ENCODE measurements around the gene PRDM5.

Gene PRDM5

DNA sequence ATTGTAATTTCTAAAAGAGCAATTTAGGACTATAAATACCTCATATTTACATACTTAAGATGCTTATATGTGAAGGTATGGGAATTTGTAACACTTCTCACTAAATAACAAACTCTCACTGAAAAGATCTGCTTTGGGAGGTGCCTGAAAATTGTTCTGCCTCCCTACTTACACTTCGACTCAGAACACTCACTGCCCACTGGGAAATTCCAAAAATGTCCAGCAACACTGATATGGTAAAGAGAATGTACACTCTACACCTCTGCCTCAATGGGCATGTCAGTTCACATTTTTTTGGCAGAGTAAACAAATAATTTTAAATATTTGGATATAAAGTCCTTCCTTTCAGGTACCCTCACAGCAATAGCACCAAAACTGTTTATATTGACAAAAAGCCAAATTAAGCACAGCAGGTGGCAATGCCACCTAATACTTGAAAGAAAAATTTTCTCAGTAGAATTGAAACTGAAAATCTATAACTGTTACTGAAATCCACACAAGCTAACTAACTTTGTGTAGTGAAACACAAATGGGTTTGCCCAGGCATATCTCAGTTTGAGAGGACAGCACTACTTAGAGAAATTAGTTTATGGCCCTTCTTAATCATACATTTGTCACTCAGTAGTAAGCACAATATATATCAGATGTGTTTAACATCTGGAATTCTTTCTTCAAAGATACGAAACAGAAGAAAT is 67.1 kb downstream of the PRDM5 start:
- H3K9ac ChIP-seq (ENCODE audit: low read depth, low read length) = no peak overlapping the region
- 0 out of 2 replicates have a peak, but pooled peaks cover 4% of the 10 kb centered on the region for H3K4me1 ChIP-seq (ENCODE audit: insufficient read depth, low read length)
- H3K36me3 ChIP-seq (ENCODE audit: insufficient read depth, low read length) = 0 out of 2 replicates have a peak, but pooled peaks cover 2% of the 10 kb centered on the region
- 100% methylated on average over 1 of the region's 2 CpGs for WGBS
- no peaks in the 10 kb centered on the region for H3K27me3 ChIP-seq (ENCODE audit: insufficient read depth, low read length)
- H3K27ac ChIP-seq (ENCODE audit: low read depth, low read length) = no peak overlapping the region
- no peak overlapping the region for H3K4me3 ChIP-seq (ENCODE audit: low read length)
- H3K9me3 ChIP-seq (ENCODE audit: insufficient read depth, low read depth, low read length) = no peaks in the 10 kb centered on the region

DNA sequence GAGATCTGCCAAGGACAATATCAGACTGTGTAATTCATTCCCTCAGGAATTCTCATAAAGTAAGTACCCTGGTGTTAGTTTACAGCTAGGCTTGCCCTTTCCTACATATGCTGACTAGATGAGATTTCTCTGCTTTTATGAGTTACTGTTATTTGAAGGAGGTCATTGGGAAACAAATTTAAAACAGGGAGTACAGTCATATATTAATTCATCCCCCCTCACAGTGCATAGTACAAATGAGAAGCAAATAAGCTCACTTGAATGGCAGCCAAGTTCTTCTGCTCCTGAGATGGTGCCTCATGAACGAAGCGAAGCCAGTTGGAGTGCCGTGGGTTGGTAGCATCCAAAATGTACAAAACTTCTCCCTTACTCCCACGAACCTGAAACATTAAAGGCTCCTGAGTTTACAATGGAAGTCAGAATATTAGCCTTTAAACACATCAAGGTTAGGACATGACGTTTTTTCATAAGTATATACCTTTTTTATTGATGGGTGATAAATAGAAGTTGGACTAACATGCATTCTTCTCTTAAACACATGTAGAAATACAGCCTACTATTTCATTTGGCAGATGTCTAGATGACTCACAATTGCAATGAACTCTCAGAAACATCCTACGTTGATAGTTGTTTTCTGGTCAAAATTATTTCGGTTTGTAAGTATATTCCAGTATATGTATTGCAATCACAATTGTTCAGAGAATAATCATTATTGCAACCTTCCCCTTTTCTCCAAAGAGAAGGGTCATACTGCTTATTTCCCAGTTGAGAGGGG is 69.2 kb downstream of the PRDM5 start:
- 0 out of 2 replicates have a peak, but pooled peaks cover 3% of the 10 kb centered on the region for H3K4me1 ChIP-seq (ENCODE audit: insufficient read depth, low read length)
- no peaks in the 10 kb centered on the region for H3K27me3 ChIP-seq (ENCODE audit: insufficient read depth, low read length)
- H3K9me3 ChIP-seq (ENCODE audit: insufficient read depth, low read depth, low read length) = no peaks in the 10 kb centered on the region
- H3K27ac ChIP-seq (ENCODE audit: low read depth, low read length) = no peak overlapping the region
- WGBS = 81% methylated on average over 5 of the region's 7 CpGs
- no peak overlapping the region for H3K4me3 ChIP-seq (ENCODE audit: low read length)
- no peak overlapping the region for H3K9ac ChIP-seq (ENCODE audit: low read depth, low read length)
- 0 out of 2 replicates have a peak, but pooled peaks cover 3% of the 10 kb centered on the region for H3K36me3 ChIP-seq (ENCODE audit: insufficient read depth, low read length)

- Histone ChIP-seq H3K9ac (ENCODE audit: low read depth, low read length) (no peak overlapping the region), H3K4me1 (ENCODE audit: insufficient read depth, low read length) (no peaks in the 10 kb centered on the region), H3K36me3 (ENCODE audit: insufficient read depth, low read length) (0 out of 2 replicates have a peak, but pooled peaks cover 3% of the 10 kb centered on the region), H3K4me3 (ENCODE audit: low read length) (no peak overlapping the region), H3K27ac (ENCODE audit: low read depth, low read length) (no peak overlapping the region), H3K9me3 (ENCODE audit: insufficient read depth, low read depth, low read length) (no peaks in the 10 kb centered on the region), H3K27me3 (ENCODE audit: insufficient read depth, low read length) (no peaks in the 10 kb centered on the region)
- 93% methylated on average over 3 of the region's 3 CpGs for WGBS
These were observed 72.4 kb downstream of the PRDM5 start for GRCh38 chr4:120850018-120850599.

DNA sequence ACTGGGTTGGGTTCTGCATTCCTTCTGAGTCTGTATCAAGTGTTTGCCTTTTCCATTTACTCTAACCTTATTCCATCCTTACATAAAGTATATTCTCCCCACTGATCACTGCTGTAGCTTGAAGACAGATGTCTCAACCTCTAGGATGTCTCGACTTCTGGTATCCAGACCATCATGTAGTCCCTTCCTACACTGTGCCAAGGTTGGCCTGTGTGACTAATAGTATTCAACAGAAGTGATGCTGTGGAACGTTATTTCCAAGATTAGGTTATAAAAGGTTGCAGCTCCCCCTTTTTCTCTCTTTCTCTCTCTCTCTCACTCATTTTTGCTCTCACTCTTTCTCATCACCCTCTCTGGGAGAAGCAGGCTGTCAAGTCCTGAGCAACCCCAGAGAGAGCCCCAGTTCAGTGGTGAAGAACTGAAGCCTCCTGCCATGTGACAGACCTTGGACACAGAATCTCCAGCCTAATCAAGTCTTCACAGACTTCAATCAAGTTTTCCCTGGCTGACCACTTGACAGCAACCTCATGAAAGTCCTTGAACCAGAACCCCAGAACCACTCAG is 75.4 kb downstream of the PRDM5 start:
- no peak overlapping the region for H3K4me3 ChIP-seq (ENCODE audit: low read length)
- no peak overlapping the region for H3K27ac ChIP-seq (ENCODE audit: low read depth, low read length)
- no peaks in the 10 kb centered on the region for H3K27me3 ChIP-seq (ENCODE audit: insufficient read depth, low read length)
- 0 out of 2 replicates have a peak, but pooled peaks cover 3% of the 10 kb centered on the region for H3K36me3 ChIP-seq (ENCODE audit: insufficient read depth, low read length)
- no peak overlapping the region for H3K9ac ChIP-seq (ENCODE audit: low read depth, low read length)
- WGBS = 100% methylated on average over 1 of the region's 2 CpGs
- H3K4me1 ChIP-seq (ENCODE audit: insufficient read depth, low read length) = no peaks in the 10 kb centered on the region; the same call in 1 of the 2 replicates
- no peaks in the 10 kb centered on the region for H3K9me3 ChIP-seq (ENCODE audit: insufficient read depth, low read depth, low read length)

DNA sequence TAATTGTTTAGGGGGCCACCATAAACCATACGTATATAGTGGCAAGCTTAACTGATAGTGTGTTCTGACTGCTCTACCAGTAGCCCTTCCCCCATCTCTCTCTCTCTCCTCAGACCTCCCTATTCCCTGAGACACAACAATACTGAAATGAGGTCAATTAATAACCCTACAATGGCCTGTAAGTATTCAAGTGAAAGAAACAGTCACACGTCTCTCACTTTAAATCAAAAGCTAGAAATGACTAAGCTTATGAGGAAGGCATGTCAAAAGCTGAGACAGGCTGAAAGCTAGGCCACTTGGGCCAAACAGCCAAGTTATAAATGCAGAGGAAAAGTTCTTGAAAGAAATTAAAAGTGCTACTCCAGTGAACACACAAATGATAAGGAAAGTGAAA is 78.0 kb downstream of the PRDM5 start:
- no peak overlapping the region for H3K4me3 ChIP-seq (ENCODE audit: low read length)
- H3K4me1 ChIP-seq (ENCODE audit: insufficient read depth, low read length) = no peaks in the 10 kb centered on the region; the same call in 1 of the 2 replicates
- H3K9ac ChIP-seq (ENCODE audit: low read depth, low read length) = no peak overlapping the region
- 83% methylated on average over 2 of the region's 2 CpGs for WGBS
- no peaks in the 10 kb centered on the region for H3K9me3 ChIP-seq (ENCODE audit: insufficient read depth, low read depth, low read length)
- H3K27ac ChIP-seq (ENCODE audit: low read depth, low read length) = no peak overlapping the region
- no peaks in the 10 kb centered on the region for H3K36me3 ChIP-seq (ENCODE audit: insufficient read depth, low read length)
- no peaks in the 10 kb centered on the region for H3K27me3 ChIP-seq (ENCODE audit: insufficient read depth, low read length)

- Histone ChIP-seq H3K9me3 (ENCODE audit: insufficient read depth, low read depth, low read length) (no peaks in the 10 kb centered on the region), H3K4me1 (ENCODE audit: insufficient read depth, low read length) (no peaks in the 10 kb centered on the region; the same call in 1 of the 2 replicates), H3K4me3 (ENCODE audit: low read length) (no peak overlapping the region), H3K9ac (ENCODE audit: low read depth, low read length) (no peak overlapping the region), H3K36me3 (ENCODE audit: insufficient read depth, low read length) (no peaks in the 10 kb centered on the region), H3K27me3 (ENCODE audit: insufficient read depth, low read length) (no peaks in the 10 kb centered on the region), H3K27ac (ENCODE audit: low read depth, low read length) (no peak overlapping the region)
- 86% methylated on average over 6 of the region's 7 CpGs for WGBS
These were observed 78.5 kb downstream of the PRDM5 start for GRCh38 chr4:120843849-120844527.

DNA sequence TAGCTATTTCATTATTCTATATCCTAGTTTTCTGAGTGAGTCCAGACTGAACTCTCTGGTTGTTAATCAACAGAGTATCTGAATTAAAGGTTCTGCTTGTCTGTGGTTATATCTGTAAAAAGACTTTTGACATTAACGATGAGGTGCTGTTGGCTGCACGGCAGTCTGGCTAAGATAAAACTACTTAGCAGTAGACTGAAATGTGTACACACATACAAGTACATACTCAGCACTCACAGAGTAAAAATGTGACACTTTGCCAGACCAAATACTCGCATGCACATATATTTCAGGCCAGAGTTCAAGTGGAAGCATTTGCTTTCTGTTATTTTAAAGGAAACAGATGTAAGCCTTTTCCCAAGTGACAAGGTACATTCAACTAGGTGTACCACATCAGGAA is 80.5 kb downstream of the PRDM5 start:
- no peaks in the 10 kb centered on the region for H3K36me3 ChIP-seq (ENCODE audit: insufficient read depth, low read length)
- H3K9ac ChIP-seq (ENCODE audit: low read depth, low read length) = no peak overlapping the region
- H3K4me1 ChIP-seq (ENCODE audit: insufficient read depth, low read length) = no peaks in the 10 kb centered on the region; the same call in 1 of the 2 replicates
- H3K9me3 ChIP-seq (ENCODE audit: insufficient read depth, low read depth, low read length) = no peaks in the 10 kb centered on the region
- no peak overlapping the region for H3K4me3 ChIP-seq (ENCODE audit: low read length)
- H3K27ac ChIP-seq (ENCODE audit: low read depth, low read length) = no peak overlapping the region
- no peaks in the 10 kb centered on the region for H3K27me3 ChIP-seq (ENCODE audit: insufficient read depth, low read length)
- 97% methylated on average over 3 of the region's 3 CpGs for WGBS

- WGBS = 100% methylated on average over 1 of the region's 3 CpGs
- H3K27me3 ChIP-seq (ENCODE audit: insufficient read depth, low read length) = no peaks in the 10 kb centered on the region
- H3K4me3 ChIP-seq (ENCODE audit: low read length) = no peak overlapping the region
- no peak overlapping the region for H3K9ac ChIP-seq (ENCODE audit: low read depth, low read length)
- H3K27ac ChIP-seq (ENCODE audit: low read depth, low read length) = no peak overlapping the region
- no peaks in the 10 kb centered on the region; the same call in 1 of the 2 replicates for H3K4me1 ChIP-seq (ENCODE audit: insufficient read depth, low read length)
- no peaks in the 10 kb centered on the region for H3K36me3 ChIP-seq (ENCODE audit: insufficient read depth, low read length)
- no peaks in the 10 kb centered on the region for H3K9me3 ChIP-seq (ENCODE audit: insufficient read depth, low read depth, low read length)
These were observed 80.9 kb downstream of the PRDM5 start for GRCh38 chr4:120841580-120841979.

GRCh38 chr4:120839974-120840751 is 82.4 kb downstream of the PRDM5 start:
- Histone ChIP-seq H3K4me3 (ENCODE audit: low read length) (no peak overlapping the region), H3K27me3 (ENCODE audit: insufficient read depth, low read length) (no peaks in the 10 kb centered on the region), H3K9ac (ENCODE audit: low read depth, low read length) (no peak overlapping the region), H3K4me1 (ENCODE audit: insufficient read depth, low read length) (no peaks in the 10 kb centered on the region; the same call in 1 of the 2 replicates), H3K36me3 (ENCODE audit: insufficient read depth, low read length) (no peaks in the 10 kb centered on the region), H3K9me3 (ENCODE audit: insufficient read depth, low read depth, low read length) (no peaks in the 10 kb centered on the region), H3K27ac (ENCODE audit: low read depth, low read length) (no peak overlapping the region)
- WGBS = 95% methylated on average over 18 of the region's 18 CpGs

DNA sequence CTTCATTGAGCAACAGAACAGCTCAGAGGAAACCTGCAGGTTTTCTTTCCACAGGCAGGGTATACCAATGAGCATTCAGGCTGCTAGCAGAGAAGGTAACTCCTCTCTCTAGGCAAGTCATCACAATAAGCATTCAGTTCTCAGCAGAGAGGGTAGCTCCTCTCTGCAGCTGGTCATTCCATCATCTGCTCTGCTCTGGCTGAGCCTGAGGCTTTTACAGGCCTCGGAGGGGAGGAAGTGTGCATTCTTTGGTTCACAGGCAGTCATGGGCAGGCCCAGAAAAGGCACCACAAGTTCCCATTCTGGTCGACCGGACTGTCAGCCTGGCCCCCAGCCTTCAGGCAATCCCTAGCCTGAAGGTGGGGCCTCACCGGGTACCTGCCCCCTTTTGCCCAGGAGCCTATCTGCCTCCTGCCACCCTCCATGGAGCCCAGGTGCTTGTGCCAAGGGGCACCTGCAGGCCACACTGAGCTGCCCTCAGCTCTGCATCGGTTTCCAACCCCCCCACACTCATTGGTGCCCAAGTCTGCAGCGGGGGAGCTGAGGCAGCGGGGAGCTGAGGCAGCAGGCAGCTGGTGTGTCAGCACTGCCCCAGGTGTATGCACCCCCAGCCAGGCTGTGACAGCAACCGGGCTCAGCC is 83.1 kb downstream of the PRDM5 start:
- 0 out of 2 replicates have a peak, but pooled peaks cover 1% of the 10 kb centered on the region for H3K9me3 ChIP-seq (ENCODE audit: insufficient read depth, low read depth, low read length)
- H3K27me3 ChIP-seq (ENCODE audit: insufficient read depth, low read length) = no peaks in the 10 kb centered on the region
- no peaks in the 10 kb centered on the region for H3K36me3 ChIP-seq (ENCODE audit: insufficient read depth, low read length)
- H3K4me3 ChIP-seq (ENCODE audit: low read length) = no peak overlapping the region
- H3K27ac ChIP-seq (ENCODE audit: low read depth, low read length) = no peak overlapping the region
- no peaks in the 10 kb centered on the region; the same call in 1 of the 2 replicates for H3K4me1 ChIP-seq (ENCODE audit: insufficient read depth, low read length)
- 91% methylated on average over 8 of the region's 8 CpGs for WGBS
- H3K9ac ChIP-seq (ENCODE audit: low read depth, low read length) = no peak overlapping the region

Data from HUES64 (cell line).